ENCODE measurements around the gene ZNF813. TPM values are rescaled to one million over a fixed set of nuclear protein-coding genes. Genes with fewer than 3 reads are reported as not detected.
"Not testable (repeated sequence)": the region's sequence is repeated elsewhere in the genome, so short reads cannot be mapped to it uniquely, and the experiment has no call there.

The ZNF813 gene
- total RNA-seq, 6 experiments from 2014 or later: 0.74 to 1.6 (median 1.1) TPM

- Histone ChIP-seq H3K4me3 (no peak overlapping the region), H3K27me3 (no peaks in the 10 kb centered on the region), H3K4me1 (no peaks in the 10 kb centered on the region), H3K9me3 (peaks cover 0 to 8% (median 0%) of the 10 kb centered on the region in 4 donors), H3K27ac (no peak overlapping the region), H3K36me3 (peaks cover 0 to 2% (median 0%) of the 10 kb centered on the region in 4 donors)
- no peak for TF ChIP-seq CTCF (IDR thresholded peaks at IDR 0.05)
- intact Hi-C loops (cut with DNase I): no loop called here
- no peak for DNase-seq
- ATAC-seq: no peak
- 66% methylated on average over 6 of the region's 8 CpGs for WGBS (ENCODE audit: insufficient coverage, low coverage, low lambda C conversion rate, missing lambda C conversion rate)
Measured at GRCh38 chr19:53485046-53486004, 17.8 kb downstream of the ZNF813 start.

GRCh38 chr19:53492153-53492552 lies 24.6 kb downstream of the ZNF813 start:
- DNase-seq: no peak

GRCh38 chr19:53497311-53498023 lies 29.9 kb downstream of the ZNF813 start:
- H3K27ac ChIP-seq; H3K36me3 ChIP-seq; DNase-seq; intact Hi-C loops (cut with DNase I); H3K27me3 ChIP-seq; H3K4me3 ChIP-seq; H3K4me1 ChIP-seq: not testable (repeated sequence)
- peak in 2 of 4 donors; percentile 42 to 56 for ATAC-seq
- H3K9me3 ChIP-seq: peaks cover 0 to 13% (median 0%) of the 10 kb centered on the region in 4 donors
- 25% methylated on average over 9 of the region's 11 CpGs for WGBS (ENCODE audit: insufficient coverage, low coverage, low lambda C conversion rate, missing lambda C conversion rate)

More at GRCh38 chr19:53492153-53492552, 24.6 kb downstream of the ZNF813 start:
- no peaks in the 10 kb centered on the region for H3K27me3 ChIP-seq
- H3K27ac ChIP-seq: no peak overlapping the region
- 90% methylated on average over 5 of the region's 5 CpGs for WGBS (ENCODE audit: insufficient coverage, low coverage, low lambda C conversion rate, missing lambda C conversion rate)
- no peak overlapping the region for H3K4me3 ChIP-seq
- H3K4me1 ChIP-seq: no peaks in the 10 kb centered on the region
- H3K9me3 ChIP-seq: peaks cover 0 to 33% (median 0%) of the 10 kb centered on the region in 4 donors
- intact Hi-C loops (cut with DNase I): no loop called here
- peaks cover 0 to 10% (median 6%) of the 10 kb centered on the region in 4 donors for H3K36me3 ChIP-seq
- ATAC-seq: no peak
- no peak for TF ChIP-seq POLR2A (IDR thresholded peaks at IDR 0.05)

GRCh38 chr19:53498024-53498395 lies 30.5 kb downstream of the ZNF813 start:
- H3K4me3 ChIP-seq; H3K36me3 ChIP-seq; intact Hi-C loops (cut with DNase I); H3K27me3 ChIP-seq; ATAC-seq; DNase-seq; H3K9me3 ChIP-seq; H3K4me1 ChIP-seq; H3K27ac ChIP-seq: not testable (repeated sequence)
- 28% methylated on average over 3 of the region's 4 CpGs for WGBS (ENCODE audit: insufficient coverage, low coverage, low lambda C conversion rate, missing lambda C conversion rate)

GRCh38 chr19:53503151-53503550 lies 35.6 kb downstream of the ZNF813 start:
- H3K9me3 ChIP-seq; H3K4me3 ChIP-seq; H3K27me3 ChIP-seq; intact Hi-C loops (cut with DNase I); ATAC-seq; H3K27ac ChIP-seq; DNase-seq; H3K36me3 ChIP-seq; H3K4me1 ChIP-seq: not testable (repeated sequence)
- 26% methylated on average over 7 of the region's 7 CpGs for WGBS (ENCODE audit: insufficient coverage, low coverage, low lambda C conversion rate, missing lambda C conversion rate)

GRCh38 chr19:53503671-53504364 lies 36.3 kb downstream of the ZNF813 start:
- H3K9me3 ChIP-seq; H3K4me1 ChIP-seq; H3K36me3 ChIP-seq; H3K27ac ChIP-seq; DNase-seq; H3K27me3 ChIP-seq; H3K4me3 ChIP-seq; intact Hi-C loops (cut with DNase I): not testable (repeated sequence)
- WGBS (ENCODE audit: insufficient coverage, low coverage, low lambda C conversion rate, missing lambda C conversion rate): 0% methylated on average over 1 of the region's 14 CpGs
- peak; percentile 66 to 84 (median 78) for ATAC-seq

- H3K4me3 ChIP-seq; DNase-seq; H3K9me3 ChIP-seq; H3K4me1 ChIP-seq; H3K36me3 ChIP-seq; H3K27me3 ChIP-seq; intact Hi-C loops (cut with DNase I): not testable (repeated sequence)
- 18% methylated on average over 13 of the region's 13 CpGs for WGBS (ENCODE audit: insufficient coverage, low coverage, low lambda C conversion rate, missing lambda C conversion rate)
- peak overlapping the region in 1 of 3 donors; percentile 30 for H3K27ac ChIP-seq
- ATAC-seq: peak; percentile 59 to 87 (median 78)
Measured at GRCh38 chr19:53504365-53504703, 36.8 kb downstream of the ZNF813 start.
